ENCODE results near the gene FAM181A.

GRCh38 chr14:93880021-93880820 lies 46.9 kb upstream of the FAM181A start:
- TF ChIP-seq CTCF (IDR thresholded peaks at IDR 0.05) (no peak), POLR2A (IDR thresholded peaks at IDR 0.05) (no peak)

Data from sigmoid colon (tissue), 3 donors.